GM12874 (cell line): ENCODE data around the gene PTGIR.

Source experiments
- TF ChIP-seq, protein P1 (sequence below): IDR thresholded peaks from 2 replicates; pipeline ENCODE4 v1.5.1; 2011; ENCODE audit warnings: low read depth, mild to moderate bottlenecking, control low read depth, low read length, moderate library complexity; ENCODE audit not compliant: insufficient read depth

Gene PTGIR

GRCh38 chr19:46660008-46660517 is 35.2 kb upstream of the PTGIR start:
- TF ChIP-seq, protein P1, sequence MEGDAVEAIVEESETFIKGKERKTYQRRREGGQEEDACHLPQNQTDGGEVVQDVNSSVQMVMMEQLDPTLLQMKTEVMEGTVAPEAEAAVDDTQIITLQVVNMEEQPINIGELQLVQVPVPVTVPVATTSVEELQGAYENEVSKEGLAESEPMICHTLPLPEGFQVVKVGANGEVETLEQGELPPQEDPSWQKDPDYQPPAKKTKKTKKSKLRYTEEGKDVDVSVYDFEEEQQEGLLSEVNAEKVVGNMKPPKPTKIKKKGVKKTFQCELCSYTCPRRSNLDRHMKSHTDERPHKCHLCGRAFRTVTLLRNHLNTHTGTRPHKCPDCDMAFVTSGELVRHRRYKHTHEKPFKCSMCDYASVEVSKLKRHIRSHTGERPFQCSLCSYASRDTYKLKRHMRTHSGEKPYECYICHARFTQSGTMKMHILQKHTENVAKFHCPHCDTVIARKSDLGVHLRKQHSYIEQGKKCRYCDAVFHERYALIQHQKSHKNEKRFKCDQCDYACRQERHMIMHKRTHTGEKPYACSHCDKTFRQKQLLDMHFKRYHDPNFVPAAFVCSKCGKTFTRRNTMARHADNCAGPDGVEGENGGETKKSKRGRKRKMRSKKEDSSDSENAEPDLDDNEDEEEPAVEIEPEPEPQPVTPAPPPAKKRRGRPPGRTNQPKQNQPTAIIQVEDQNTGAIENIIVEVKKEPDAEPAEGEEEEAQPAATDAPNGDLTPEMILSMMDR: no peak

GRCh38 chr19:46659151-46660007 is 34.5 kb upstream of the PTGIR start:
- TF ChIP-seq, protein P1: no peak

GRCh38 chr19:46656541-46656940 is 31.7 kb upstream of the PTGIR start:
- TF ChIP-seq, protein P1: no peak

- TF ChIP-seq, protein P1: no peak
Observed at GRCh38 chr19:46654621-46655152, 29.8 kb upstream of the PTGIR start.

- TF ChIP-seq, protein P1: no peak
Observed at GRCh38 chr19:46650445-46650844, 25.6 kb upstream of the PTGIR start.

- TF ChIP-seq, protein P1: no peak
Observed at GRCh38 chr19:46648961-46649960, 24.4 kb upstream of the PTGIR start.
